Measurements from ENCODE around the gene GPR25.
"Not testable (repeated sequence)": the region's sequence is repeated elsewhere in the genome, so short reads cannot be mapped to it uniquely, and the experiment has no call there.

GPR25 gene

DNA sequence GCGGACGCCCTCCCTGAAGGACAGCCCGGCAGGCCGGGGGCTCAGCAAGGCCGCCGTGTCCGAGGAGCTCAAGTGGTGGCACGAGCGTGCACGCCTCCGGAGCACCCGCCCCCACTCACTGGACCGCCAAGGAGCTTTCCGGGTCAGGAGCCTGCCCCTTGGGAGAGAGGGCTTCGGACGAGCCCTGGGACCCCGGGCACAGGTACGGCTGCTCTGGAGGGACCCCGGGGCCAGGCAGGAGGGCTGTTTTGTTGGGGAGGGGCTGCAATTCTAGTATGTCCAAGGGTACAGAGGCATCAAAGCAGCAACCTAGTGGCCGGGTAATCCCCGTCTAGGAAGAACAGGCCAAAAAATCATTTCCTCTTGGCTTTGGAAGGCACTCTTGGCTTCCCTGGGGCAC lies 39.2 kb downstream of the GPR25 start:
- DNase-seq (ENCODE audit: low spot score) = not testable (repeated sequence)

DNA sequence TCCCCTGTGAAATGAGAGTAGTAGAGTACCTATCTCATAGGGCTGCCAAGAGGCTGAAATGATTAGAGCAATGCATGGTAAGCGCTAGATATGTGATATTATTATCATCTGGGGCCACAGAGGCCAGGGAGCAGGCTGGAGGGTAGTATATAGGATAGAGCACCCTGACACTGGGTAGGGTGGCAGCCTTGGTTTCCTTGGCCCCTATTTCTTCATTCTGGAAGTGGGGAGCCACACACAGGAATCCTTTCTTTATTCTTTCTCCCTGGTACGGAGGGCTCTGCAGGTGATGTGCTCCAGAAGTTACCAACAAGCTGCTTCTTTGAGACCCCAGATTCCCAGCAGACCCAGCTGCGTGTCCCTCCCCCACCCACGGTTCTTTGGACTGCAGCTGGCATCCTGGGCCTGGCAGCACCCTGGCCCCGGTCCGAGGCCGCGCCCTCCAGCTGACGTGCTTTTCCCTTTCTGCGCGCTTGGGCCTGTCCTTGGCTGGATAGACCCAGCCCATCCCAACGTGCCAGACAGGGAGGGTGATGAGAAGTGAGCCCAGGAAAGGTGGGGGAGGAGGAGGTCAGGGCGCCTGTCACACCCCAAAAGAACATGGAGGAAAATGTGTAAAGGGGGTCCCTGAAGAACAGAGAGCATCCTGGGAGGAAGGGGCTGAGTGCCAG lies 40.1 kb downstream of the GPR25 start:
- DNase-seq (ENCODE audit: low spot score) = no peak

DNA sequence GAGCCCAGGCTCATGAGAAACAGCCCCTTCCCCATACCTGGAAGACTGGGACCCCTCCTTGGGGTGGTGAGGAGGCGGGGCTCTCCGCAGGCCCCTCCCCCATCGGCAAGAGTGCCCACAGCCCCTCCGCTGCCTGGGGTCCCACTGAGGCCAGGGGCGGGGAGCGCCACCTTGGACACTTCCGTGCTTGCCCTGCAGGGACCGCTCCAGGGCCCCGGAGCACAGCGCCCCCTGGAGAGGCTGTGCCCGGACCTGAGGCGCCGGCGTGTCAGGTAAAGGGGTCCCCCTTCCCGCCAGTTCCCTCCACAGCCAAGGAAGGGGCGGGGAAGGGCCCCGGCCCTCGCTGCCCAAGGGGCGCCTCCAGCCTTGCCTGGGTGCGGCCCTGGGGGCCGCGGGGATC lies 43.4 kb downstream of the GPR25 start:
- DNase-seq (ENCODE audit: low spot score) = no peak

DNA sequence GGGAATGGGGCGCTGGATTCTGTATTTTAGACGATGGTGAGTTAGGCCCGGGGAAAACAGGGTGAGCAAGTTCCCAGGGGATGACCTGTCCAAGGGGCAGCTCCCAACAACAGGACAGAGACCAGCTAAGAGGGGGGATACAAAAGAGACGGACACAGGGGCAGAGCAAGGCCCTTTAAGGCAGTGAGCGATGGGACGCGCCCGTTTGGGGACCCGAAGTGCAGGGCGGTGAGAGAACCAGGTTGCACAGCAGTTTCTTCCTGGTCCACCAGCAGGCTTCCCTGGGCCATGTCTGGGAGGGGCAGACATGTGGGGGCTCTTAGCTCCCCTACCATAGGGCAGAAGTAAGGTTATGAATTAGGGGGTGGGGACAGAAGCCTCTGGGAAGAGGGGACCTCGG lies 43.9 kb downstream of the GPR25 start:
- DNase-seq (ENCODE audit: low spot score) = no peak

DNA sequence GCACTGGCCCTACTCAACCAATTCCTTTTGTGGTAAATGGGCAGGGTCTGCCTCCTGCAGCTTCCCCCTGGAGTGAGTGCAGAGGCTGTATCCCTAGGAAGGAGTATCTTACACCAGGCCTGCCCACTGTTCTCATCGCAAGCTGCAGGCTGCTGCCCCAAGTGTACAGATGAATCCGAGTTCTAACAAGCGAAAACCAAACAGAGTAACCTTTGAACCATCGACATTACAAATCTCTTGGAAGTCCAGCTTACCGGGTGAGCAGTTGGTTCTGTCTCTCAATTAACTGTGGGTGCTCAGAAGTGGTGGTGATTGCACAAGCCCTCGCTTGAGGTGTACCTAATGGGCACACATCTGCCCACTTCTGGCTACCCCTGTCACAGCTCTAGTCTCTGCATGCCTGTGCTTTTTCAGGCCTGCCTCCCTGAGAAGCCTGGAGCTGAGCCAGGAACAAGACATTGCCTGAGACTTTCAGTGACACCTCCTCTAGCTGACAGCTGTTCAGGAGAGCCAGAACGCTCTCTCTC lies 44.6 kb downstream of the GPR25 start:
- DNase-seq (ENCODE audit: low spot score) = no peak

DNA sequence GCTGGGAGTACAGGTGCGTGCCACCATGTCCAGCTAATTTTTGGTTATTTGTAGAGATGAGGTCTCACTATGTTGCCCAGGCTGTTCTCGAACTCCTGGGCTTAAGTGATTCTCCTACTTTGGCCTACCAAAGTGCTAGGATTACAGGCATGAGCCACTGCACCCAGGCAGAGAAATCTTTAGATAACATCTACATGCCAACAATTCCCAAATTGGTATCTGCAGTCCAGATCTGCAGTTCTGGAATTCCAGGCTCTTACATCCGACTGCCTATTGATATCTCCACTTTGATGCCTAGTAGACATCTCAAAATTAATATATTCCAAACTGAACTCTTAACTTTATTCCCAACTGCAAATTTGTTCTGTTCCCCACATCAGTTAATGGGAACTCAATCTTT lies 45.2 kb downstream of the GPR25 start:
- DNase-seq (ENCODE audit: low spot score) = no peak

DNA sequence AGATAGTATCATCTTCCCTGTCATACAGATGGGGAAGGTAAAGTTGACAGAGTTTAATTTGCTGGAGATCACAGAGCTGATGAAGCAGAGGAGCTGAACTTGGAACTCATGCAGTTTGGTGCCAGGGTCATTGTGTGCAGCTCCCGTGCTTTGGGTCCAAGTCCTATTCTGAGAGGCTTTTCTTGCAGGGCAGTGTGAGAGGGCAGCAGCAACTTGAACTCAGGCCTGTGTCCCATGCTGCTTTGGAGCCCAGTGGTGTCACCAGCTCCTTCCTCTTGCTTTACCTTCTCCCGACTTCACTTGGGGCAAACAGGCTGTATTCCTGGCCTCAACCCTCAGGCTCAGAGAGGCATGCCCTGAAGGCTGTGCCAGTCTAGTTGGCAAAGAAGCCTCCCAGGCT lies 46.6 kb downstream of the GPR25 start:
- DNase-seq (ENCODE audit: low spot score) = peak; percentile 2

DNA sequence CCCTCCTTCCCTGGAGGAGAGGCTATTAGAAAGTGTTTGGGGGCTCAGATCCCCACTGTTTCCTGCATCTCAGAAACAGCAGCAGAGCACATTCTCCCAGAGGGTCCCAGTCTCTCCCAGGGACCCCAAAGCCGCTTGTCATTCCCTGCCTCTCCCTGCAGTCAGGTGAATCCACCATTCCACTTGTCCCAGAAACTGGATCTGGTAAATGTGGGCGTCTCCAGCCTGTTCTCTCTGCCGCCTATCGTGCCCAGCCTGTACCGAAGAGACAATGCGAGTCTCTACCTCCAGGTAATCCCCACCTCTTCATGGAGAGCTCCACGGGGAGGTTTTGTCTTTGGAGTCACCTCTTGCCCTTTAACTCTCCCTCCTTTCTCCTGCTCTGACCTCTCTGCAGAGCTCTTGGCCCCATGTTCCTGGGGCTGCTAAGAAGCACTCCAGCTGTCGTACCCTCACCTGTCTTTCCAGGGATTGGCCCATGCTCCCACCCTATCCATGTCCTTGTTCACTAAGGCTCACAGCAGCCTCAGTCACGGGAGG lies 48.9 kb downstream of the GPR25 start:
- peak; percentile 4 for DNase-seq (ENCODE audit: low spot score)

DNA sequence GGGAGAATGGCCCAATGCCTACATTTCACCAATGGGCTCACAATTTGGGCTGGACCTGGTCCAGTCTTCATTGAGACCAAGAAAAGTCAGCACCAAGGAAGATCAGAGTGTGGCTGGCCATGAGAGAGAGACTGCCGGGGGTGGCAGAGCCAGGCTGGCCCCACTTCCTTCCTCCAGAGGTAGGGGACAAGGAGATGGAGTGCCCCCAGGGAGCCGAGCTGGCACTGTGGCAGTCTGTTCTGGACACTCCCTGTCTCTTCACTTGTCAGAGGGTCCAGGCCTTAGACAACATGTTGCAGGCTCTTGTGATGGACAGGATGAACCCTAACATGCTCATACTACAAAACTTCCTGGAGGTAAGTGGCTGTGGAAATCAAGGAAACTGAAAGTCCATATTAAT lies 49.6 kb downstream of the GPR25 start:
- peak; percentile 6 for DNase-seq (ENCODE audit: low spot score)

DNA sequence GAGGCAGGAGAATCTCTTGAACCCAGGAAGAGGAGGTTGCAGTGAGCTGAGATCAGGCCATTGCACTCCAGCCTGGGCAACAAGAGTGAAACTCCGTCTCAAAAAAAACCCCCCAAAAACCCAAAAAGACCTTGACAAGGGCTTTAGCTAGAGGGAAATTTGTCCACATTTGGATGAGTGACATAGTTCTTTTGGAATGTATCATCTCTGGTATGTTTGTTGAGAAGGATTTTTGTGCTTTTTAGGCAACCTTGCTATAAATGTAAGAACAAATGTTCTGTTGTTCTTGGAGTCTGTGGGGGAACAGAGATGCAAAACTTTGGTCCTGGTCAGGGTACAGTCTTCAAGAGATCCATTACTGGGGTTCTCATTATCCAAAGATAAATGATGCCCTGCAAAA lies 50.8 kb downstream of the GPR25 start:
- DNase-seq (ENCODE audit: low spot score) = peak; percentile 21

Measured in AG20443 (cell line).